Naive thymus-derived CD4-positive, alpha-beta T cell (primary cell): ENCODE data around the gene ANKRD44. TPM values are rescaled to one million over a fixed set of nuclear protein-coding genes. Genes with fewer than 3 reads are reported as not detected.

ENCODE experiments used
- ATAC-seq: fragments of 150-1000 bp; cut with Tn5 transposase; 2 replicates; pipeline ENCODE4 v1.10.0; 2021; ENCODE audit warnings: mild to moderate bottlenecking, moderate library complexity
- CTCF ChIA-PET: fragments of 350-600 bp; sonication (Branson Sonifier 250); formaldehyde crosslinking; loops from one replicate; lab custom pipeline; 2021; ENCODE audit warnings: antibody characterized with exemption; lab: Charles Lee
- POLR2A ChIA-PET: fragments of 350-600 bp; sonication (Branson Sonifier 250); formaldehyde crosslinking; loops from one replicate; lab custom pipeline; 2021; ENCODE audit warnings: antibody characterized with exemption, inconsistent platforms; lab: Charles Lee
- DNase-seq, 9 donors: peaks; one replicate each; pipeline versions ENCODE4 v3.0.0 to v3.0.0-alpha.2; 2020 to 2022; ENCODE audit warnings: mixed read lengths in 1 of 9
- H3K27ac ChIP-seq: one replicate; pipeline ENCODE4 v1.7.0; 2013; ENCODE audit warnings: mild to moderate bottlenecking, low read depth, low read length, moderate library complexity
- H3K27me3 ChIP-seq, 2 donors: one replicate each; pipeline ENCODE4 v1.7.0; 2013; ENCODE audit warnings: low read length in 2 of 2, mild to moderate bottlenecking in 2 of 2, moderate library complexity in 2 of 2; ENCODE audit not compliant: control insufficient read depth in 2 of 2, insufficient read depth in 2 of 2
- H3K36me3 ChIP-seq, 3 experiments: 1 replicate in 2 of 3; 2 replicates in 1 of 3; pipeline ENCODE4 v1.7.0; 2013; ENCODE audit warnings: low read length in 3 of 3, mild to moderate bottlenecking in 3 of 3, moderate library complexity in 1 of 3; ENCODE audit not compliant: insufficient read depth in 3 of 3, control insufficient read depth in 2 of 3
- H3K4me1 ChIP-seq, 2 donors: one replicate each; pipeline ENCODE4 v1.7.0; 2013; ENCODE audit warnings: low read length in 2 of 2, mild to moderate bottlenecking in 2 of 2, moderate library complexity in 1 of 2; ENCODE audit not compliant: control insufficient read depth in 2 of 2, insufficient read depth in 2 of 2
- H3K4me3 ChIP-seq: 2 replicates; pipeline ENCODE4 v1.7.0; 2013; ENCODE audit warnings: mild to moderate bottlenecking, low read length
- H3K9me3 ChIP-seq, 3 experiments: 1 replicate in 2 of 3; 2 replicates in 1 of 3; pipeline ENCODE4 v1.7.0; 2013; ENCODE audit warnings: low read length in 3 of 3; ENCODE audit not compliant: control insufficient read depth in 2 of 3
- H3K27ac Mint-ChIP-seq, 9 donors: one replicate each; pipeline ENCODE4 v1.8.0; 2020 to 2022; ENCODE audit warnings: mixed read lengths in 9 of 9, mild to moderate bottlenecking in 8 of 9, moderate library complexity in 5 of 9, inconsistent platforms in 2 of 9
- H3K27me3 Mint-ChIP-seq, 5 donors: one replicate each; pipeline ENCODE4 v1.8.0; 2021 to 2022; ENCODE audit warnings: mixed read lengths in 5 of 5, mild to moderate bottlenecking in 1 of 5
- H3K36me3 Mint-ChIP-seq, 5 donors: one replicate each; pipeline ENCODE4 v1.8.0; 2020 to 2022; ENCODE audit warnings: mixed read lengths in 5 of 5, mild to moderate bottlenecking in 3 of 5, inconsistent platforms in 1 of 5
- H3K4me1 Mint-ChIP-seq, 7 donors: one replicate each; pipeline ENCODE4 v1.8.0; 2020 to 2022; ENCODE audit warnings: mixed read lengths in 7 of 7, mild to moderate bottlenecking in 3 of 7, inconsistent platforms in 1 of 7
- H3K4me3 Mint-ChIP-seq, 10 donors: one replicate each; pipeline ENCODE4 v1.8.0; 2020 to 2022; ENCODE audit warnings: mild to moderate bottlenecking in 10 of 10, mixed read lengths in 10 of 10, moderate library complexity in 6 of 10, inconsistent platforms in 2 of 10
- H3K9me3 Mint-ChIP-seq, 11 donors: one replicate each; pipeline ENCODE4 v1.8.0; 2020 to 2022; ENCODE audit warnings: mixed read lengths in 11 of 11, mild to moderate bottlenecking in 4 of 11, inconsistent platforms in 1 of 11, moderate library complexity in 1 of 11
- intact Hi-C, 2 donors: fragments of 100-400 bp; cut with micrococcal nuclease; formaldehyde crosslinking; loops; one replicate each; pipeline ENCODE4 v1.15.1; 2023
- polyA plus RNA-seq, 2 donors: library from polyadenylated mRNA; unstranded; fragments of 300-500 nt; fragmentation: Illumina TruSeq; gene quantifications; one replicate each; pipeline ENCODE4 v1.2.3, GENCODE V29; 2021
- total RNA-seq, 6 experiments: library from RNA in 5 of 6; stranded (reverse) in 5 of 6; gene quantifications; 1 replicate in 5 of 6; 2 replicates in 1 of 6; pipeline ENCODE4 v1.2.3 and lab custom pipeline; 2021 to 2026

The ANKRD44 gene
- total and polyA plus RNA-seq, 7 experiments from 2014 or later = 88.6 to 296 (median 235) TPM

GRCh38 chr2:197183355-197183754, 127.2 kb downstream of the ANKRD44 start:
- Histone ChIP-seq H3K9me3 (no peaks in the 10 kb centered on the region), H3K27me3 (no peaks in the 10 kb centered on the region), H3K27ac (no peak overlapping the region), H3K4me3 (no peak overlapping the region), H3K4me1 (peaks cover 19 to 37% of the 10 kb centered on the region in 2 donors), H3K36me3 (peaks cover 15 to 47% (median 19%) of the 10 kb centered on the region in 3 experiments)
- no peaks in the 10 kb centered on the region for H3K27me3 Mint-ChIP-seq
- intact Hi-C loops = loop anchor here in 1 of 2 donors (2.0 kb wide), 1 partner anchor 15 kb away; no protein-coding TSS in a partner anchor
- ChIA-PET CTCF (interaction anchor here (0.5 to 1.2 kb wide), 2 partner anchors 24 to 70 kb away, joined by 3 read pairs; no protein-coding TSS in a partner anchor), POLR2A (interaction anchor here (1.5 kb wide), 1 partner anchor 68 kb away, joined by 3 read pairs; no protein-coding TSS in a partner anchor)
- H3K9me3 Mint-ChIP-seq = peaks cover 0 to 2% (median 0%) of the 10 kb centered on the region in 11 donors
- peaks cover 58 to 99% (median 94%) of the 10 kb centered on the region in 7 donors for H3K4me1 Mint-ChIP-seq
- peak overlapping the region in 2 of 10 donors; percentile 16 for H3K4me3 Mint-ChIP-seq
- H3K36me3 Mint-ChIP-seq = peaks cover 11 to 71% (median 40%) of the 10 kb centered on the region in 5 donors
- ATAC-seq (no peak), DNase-seq (no peak)
- peak overlapping the region in 7 of 9 donors; percentile 4 to 77 (median 51) for H3K27ac Mint-ChIP-seq

- ATAC-seq (no peak), DNase-seq (no peak)
- Histone ChIP-seq H3K9me3 (no peaks in the 10 kb centered on the region), H3K4me1 (peaks cover 12 to 35% of the 10 kb centered on the region in 2 donors), H3K4me3 (no peak overlapping the region), H3K27me3 (no peaks in the 10 kb centered on the region), H3K36me3 (peaks cover 15 to 47% (median 19%) of the 10 kb centered on the region in 3 experiments), H3K27ac (peak overlapping the region; percentile 28)
- CTCF ChIA-PET = interaction anchor here (0.5 to 2.9 kb wide), 4 partner anchors 25 to 70 kb away, joined by 3 to 10 read pairs (median 4); no protein-coding TSS in a partner anchor
- H3K36me3 Mint-ChIP-seq = peaks cover 11 to 67% (median 40%) of the 10 kb centered on the region in 5 donors
- H3K4me3 Mint-ChIP-seq = peak overlapping the region in 3 of 10 donors; percentile 0 to 16 (median 9)
- intact Hi-C loops = loop anchor here in 1 of 2 donors (2.0 kb wide), 1 partner anchor 14 kb away; no protein-coding TSS in a partner anchor
- peaks cover 51 to 97% (median 87%) of the 10 kb centered on the region in 7 donors for H3K4me1 Mint-ChIP-seq
- POLR2A ChIA-PET = interaction anchor here (1.2 to 2.0 kb wide), 3 partner anchors 16 to 68 kb away, joined by 3 to 6 read pairs (median 3); no protein-coding TSS in a partner anchor
- H3K9me3 Mint-ChIP-seq = peaks cover 0 to 2% (median 0%) of the 10 kb centered on the region in 11 donors
- H3K27me3 Mint-ChIP-seq = no peaks in the 10 kb centered on the region
- H3K27ac Mint-ChIP-seq = peak overlapping the region in 8 of 9 donors; percentile 4 to 77 (median 56)
These were observed 127.9 kb downstream of the ANKRD44 start for GRCh38 chr2:197182668-197183067.

- no peak for DNase-seq
- no peak overlapping the region for H3K27ac ChIP-seq
- H3K4me3 Mint-ChIP-seq = peak overlapping the region in 1 of 10 donors; percentile 8
- no peak for ATAC-seq
- POLR2A ChIA-PET = interaction anchor here (0.7 to 2.0 kb wide), 3 partner anchors 17 to 638 kb away, joined by 3 to 6 read pairs (median 3); no protein-coding TSS in a partner anchor
- no peaks in the 10 kb centered on the region for H3K27me3 ChIP-seq
- intact Hi-C loops = no loop called here
- H3K4me1 Mint-ChIP-seq = peaks cover 44 to 97% (median 80%) of the 10 kb centered on the region in 7 donors
- H3K27me3 Mint-ChIP-seq = no peaks in the 10 kb centered on the region
- peaks cover 0 to 2% (median 0%) of the 10 kb centered on the region in 11 donors for H3K9me3 Mint-ChIP-seq
- H3K4me3 ChIP-seq = no peak overlapping the region
- H3K4me1 ChIP-seq = peaks cover 8 to 28% of the 10 kb centered on the region in 2 donors
- peaks cover 10 to 67% (median 40%) of the 10 kb centered on the region in 5 donors for H3K36me3 Mint-ChIP-seq
- H3K9me3 ChIP-seq = no peaks in the 10 kb centered on the region
- H3K36me3 ChIP-seq = peaks cover 16 to 47% (median 19%) of the 10 kb centered on the region in 3 experiments
- H3K27ac Mint-ChIP-seq = peak overlapping the region in 7 of 9 donors; percentile 6 to 80 (median 63)
- CTCF ChIA-PET = interaction anchor here (0.6 to 2.9 kb wide), 4 partner anchors 10 to 198 kb away, joined by 3 to 10 read pairs (median 4); no protein-coding TSS in a partner anchor
These were observed 129.1 kb downstream of the ANKRD44 start for GRCh38 chr2:197181491-197181890.

- POLR2A ChIA-PET = no interaction called here
- H3K9me3 ChIP-seq = no peaks in the 10 kb centered on the region
- no peak overlapping the region for H3K4me3 ChIP-seq
- H3K36me3 ChIP-seq = peaks cover 10 to 38% (median 13%) of the 10 kb centered on the region in 3 experiments
- ATAC-seq (no peak), DNase-seq (no peak)
- peak overlapping the region in 2 of 10 donors; percentile 12 to 42 for H3K4me3 Mint-ChIP-seq
- H3K27ac Mint-ChIP-seq = peak overlapping the region in 6 of 9 donors; percentile 41 to 87 (median 63)
- CTCF ChIA-PET = interaction anchor here (0.6 to 3.6 kb wide), 3 partner anchors 12 to 67 kb away, joined by 3 to 10 read pairs (median 10); no protein-coding TSS in a partner anchor
- peaks cover 42 to 97% (median 80%) of the 10 kb centered on the region in 7 donors for H3K4me1 Mint-ChIP-seq
- peaks cover 0 to 2% (median 0%) of the 10 kb centered on the region in 11 donors for H3K9me3 Mint-ChIP-seq
- no peak overlapping the region for H3K27ac ChIP-seq
- peaks cover 8 to 29% of the 10 kb centered on the region in 2 donors for H3K4me1 ChIP-seq
- no peaks in the 10 kb centered on the region for H3K27me3 ChIP-seq
- intact Hi-C loops = no loop called here
- H3K27me3 Mint-ChIP-seq = no peaks in the 10 kb centered on the region
- peaks cover 4 to 56% (median 29%) of the 10 kb centered on the region in 5 donors for H3K36me3 Mint-ChIP-seq
These were observed 130.7 kb downstream of the ANKRD44 start for GRCh38 chr2:197179744-197180498.

GRCh38 chr2:197176522-197176921, 134.1 kb downstream of the ANKRD44 start:
- intact Hi-C loops = no loop called here
- Histone ChIP-seq H3K27me3 (no peaks in the 10 kb centered on the region), H3K27ac (no peak overlapping the region), H3K36me3 (peaks cover 5 to 21% (median 5%) of the 10 kb centered on the region in 3 experiments), H3K4me1 (peaks cover 0 to 28% of the 10 kb centered on the region in 2 donors), H3K9me3 (no peaks in the 10 kb centered on the region), H3K4me3 (no peak overlapping the region)
- ATAC-seq (no peak), DNase-seq (no peak)
- peaks cover 30 to 92% (median 74%) of the 10 kb centered on the region in 7 donors for H3K4me1 Mint-ChIP-seq
- H3K27me3 Mint-ChIP-seq = no peaks in the 10 kb centered on the region
- ChIA-PET CTCF (interaction anchor here (1.2 to 3.6 kb wide), 3 partner anchors 8 to 63 kb away, joined by 4 to 10 read pairs (median 6); no protein-coding TSS in a partner anchor), POLR2A (interaction anchor here (0.6 to 1.3 kb wide), 4 partner anchors 14 to 245 kb away, joined by 3 read pairs; no protein-coding TSS in a partner anchor)
- H3K27ac Mint-ChIP-seq = peak overlapping the region in 6 of 9 donors; percentile 41 to 89 (median 63)
- H3K36me3 Mint-ChIP-seq = peaks cover 4 to 30% (median 7%) of the 10 kb centered on the region in 5 donors
- no peak overlapping the region for H3K4me3 Mint-ChIP-seq
- H3K9me3 Mint-ChIP-seq = no peaks in the 10 kb centered on the region
